ENCODE measurements around the gene AMOT. TPM values are rescaled to one million over a fixed set of nuclear protein-coding genes. Genes with fewer than 3 reads are reported as not detected.

The AMOT gene
- polyA plus RNA-seq, 1 donor (not counting 4 experiments of a cell fraction or from before 2014, with no cell fraction given), result 0.21 TPM

GRCh38 chrX:112837531-112837930 lies 3.1 kb downstream of the AMOT start:
- TF ChIP-seq CTCF (optimal IDR thresholded peaks at IDR 0.05 in 1 of 3, IDR thresholded peaks at IDR 0.05 in 1 of 3, conservative IDR thresholded peaks at IDR 0.05 in 1 of 3; ENCODE audit: extremely low read depth in 1 of 3, insufficient read depth in 2 of 3, low read length in 3 of 3), result no peak
- TF ChIP-seq EZH2 (IDR thresholded peaks at IDR 0.05; ENCODE audit: low read length), result no peak
- dilution Hi-C loops (cut with MboI; ENCODE audit: extremely low pct_ligation_motif_present, low sequenced_read_pairs), result no loop called here
- DNase-seq (ENCODE audit: low read depth, low spot score) (no peak), FAIRE-seq (no peak)
- H3K9me1 ChIP-seq (ENCODE audit: control insufficient read depth, extremely low read depth, insufficient read depth, low read length), result no peaks in the 10 kb centered on the region
- peaks cover 2% of the 10 kb centered on the region for H3K4me1 ChIP-seq (ENCODE audit: control insufficient read depth, extremely low read depth, insufficient read depth, low read length)
- H4K20me1 ChIP-seq (ENCODE audit: control insufficient read depth, extremely low read depth, insufficient read depth, low read length), result no peaks in the 10 kb centered on the region
- H3K36me3 ChIP-seq (ENCODE audit: control insufficient read depth in 2 of 2, extremely low read depth in 1 of 2, insufficient read depth in 2 of 2, low read length in 2 of 2), result no peaks in the 10 kb centered on the region
- no peak overlapping the region for H3K9ac ChIP-seq (ENCODE audit: control insufficient read depth, extremely low read depth, insufficient read depth, low read length)
- H2AFZ ChIP-seq (ENCODE audit: control insufficient read depth, low read length), result no peak overlapping the region
- H3K79me2 ChIP-seq (ENCODE audit: control insufficient read depth, insufficient read depth, low read length), result no peaks in the 10 kb centered on the region
- H3K4me3 ChIP-seq (ENCODE audit: control insufficient read depth in 2 of 3, extremely low read depth in 1 of 3, insufficient read depth in 2 of 3, low read depth in 1 of 3, low read length in 3 of 3), result no peak overlapping the region
- no peak overlapping the region for H3K4me2 ChIP-seq (ENCODE audit: control insufficient read depth, extremely low read depth, insufficient read depth, low read depth, low read length)
- H3K27ac ChIP-seq (ENCODE audit: control insufficient read depth, insufficient read depth, low read length), result no peak overlapping the region
- H3K27me3 ChIP-seq (ENCODE audit: control insufficient read depth, extremely low read depth, insufficient read depth, low read length), result peaks cover 10% of the 10 kb centered on the region
- no peaks in the 10 kb centered on the region for H3K9me3 ChIP-seq (ENCODE audit: control insufficient read depth, low read depth, low read length)

GRCh38 chrX:112835019-112835418 lies 5.6 kb downstream of the AMOT start:
- Histone ChIP-seq H3K27me3 (ENCODE audit: control insufficient read depth, extremely low read depth, insufficient read depth, low read length) (peaks cover 8% of the 10 kb centered on the region), H3K27ac (ENCODE audit: control insufficient read depth, insufficient read depth, low read length) (no peak overlapping the region), H3K4me3 (ENCODE audit: control insufficient read depth in 2 of 3, extremely low read depth in 1 of 3, insufficient read depth in 2 of 3, low read depth in 1 of 3, low read length in 3 of 3) (no peak overlapping the region), H3K9me1 (ENCODE audit: control insufficient read depth, extremely low read depth, insufficient read depth, low read length) (no peaks in the 10 kb centered on the region), H3K9me3 (ENCODE audit: control insufficient read depth, low read depth, low read length) (no peaks in the 10 kb centered on the region), H3K9ac (ENCODE audit: control insufficient read depth, extremely low read depth, insufficient read depth, low read length) (no peak overlapping the region), H3K4me2 (ENCODE audit: control insufficient read depth, extremely low read depth, insufficient read depth, low read depth, low read length) (no peak overlapping the region), H4K20me1 (ENCODE audit: control insufficient read depth, extremely low read depth, insufficient read depth, low read length) (no peaks in the 10 kb centered on the region), H3K36me3 (ENCODE audit: control insufficient read depth in 2 of 2, extremely low read depth in 1 of 2, insufficient read depth in 2 of 2, low read length in 2 of 2) (no peaks in the 10 kb centered on the region), H2AFZ (ENCODE audit: control insufficient read depth, low read length) (no peak overlapping the region), H3K4me1 (ENCODE audit: control insufficient read depth, extremely low read depth, insufficient read depth, low read length) (peaks cover 2% of the 10 kb centered on the region), H3K79me2 (ENCODE audit: control insufficient read depth, insufficient read depth, low read length) (no peaks in the 10 kb centered on the region)
- DNase-seq (ENCODE audit: low read depth, low spot score) (no peak), FAIRE-seq (no peak)
- TF ChIP-seq EZH2 (IDR thresholded peaks at IDR 0.05; ENCODE audit: low read length) (no peak), CTCF (optimal IDR thresholded peaks at IDR 0.05 in 1 of 3, IDR thresholded peaks at IDR 0.05 in 1 of 3, conservative IDR thresholded peaks at IDR 0.05 in 1 of 3; ENCODE audit: extremely low read depth in 1 of 3, insufficient read depth in 2 of 3, low read length in 3 of 3) (no peak)
- dilution Hi-C loops (cut with MboI; ENCODE audit: extremely low pct_ligation_motif_present, low sequenced_read_pairs), result no loop called here

Measured in keratinocyte (primary cell).